K562 (cell line): ENCODE measurements around the gene FRMD5. TPM values are rescaled to one million over a fixed set of nuclear protein-coding genes. Genes with fewer than 3 reads are reported as not detected.

Source experiments
- CEBPG ChIP-seq, 3 experiments: fragments of 200-800 bp in 1 of 3; sonication (Bioruptor generic) in 1 of 3; sonication (generic) in 1 of 3; formaldehyde crosslinking in 1 of 3; IDR thresholded peaks in 2 of 3; conservative IDR thresholded peaks in 1 of 3; 2 replicates each; pipeline versions ENCODE4 v1.6.1 to v1.8.0; 2016 to 2022; ENCODE audit warnings: missing compliant biosample characterization in 2 of 3, missing genetic modification characterization in 2 of 3, mild to moderate bottlenecking in 1 of 3, missing genetic modification reagents in 1 of 3
- GTF2A2 ChIP-seq: IDR thresholded peaks from 2 replicates; pipeline ENCODE4 v1.6.1; 2016; ENCODE audit warnings: mild to moderate bottlenecking, missing genetic modification characterization, missing compliant biosample characterization
- IRF2 ChIP-seq: sonication (generic); formaldehyde crosslinking; IDR thresholded peaks from 2 replicates; pipeline ENCODE4 v1.8.1; 2022; ENCODE audit warnings: mild to moderate bottlenecking, missing genetic modification reagents
- MAZ ChIP-seq, 2 experiments: fragments of 450-650 bp in 1 of 2; sonication (generic) in 1 of 2; formaldehyde crosslinking; IDR thresholded peaks in 1 of 2; conservative IDR thresholded peaks in 1 of 2; 2 replicates each; pipeline versions ENCODE4 v1.4.0 to v1.5.0; 2020; ENCODE audit warnings: mild to moderate bottlenecking in 1 of 2, missing genetic modification reagents in 1 of 2
- TCF7L2 ChIP-seq: fragments of 150-350 bp; IDR thresholded peaks from 2 replicates; pipeline ENCODE4 v1.6.1; 2016; ENCODE audit warnings: low read depth, mild to moderate bottlenecking, low read length, moderate library complexity
- ZNF324 ChIP-seq: fragments of 250-450 bp; sonication (Bioruptor Pico); IDR thresholded peaks from 2 replicates; pipeline ENCODE4 v1.4.0; 2020; ENCODE audit warnings: mild to moderate bottlenecking
- polyA plus RNA-seq, 8 experiments: library from polyadenylated mRNA; depleted of rRNA in 4 of 8; stranded (reverse) in 5 of 8; unstranded in 3 of 8; fragments of >200 nt; fragmentation: Nextera tagmentation in 2 of 8; fragmentation: Illumina TruSeq in 1 of 8; extraction: Ambion mirVana in 2 of 8; extraction: Trizol in 1 of 8; gene quantifications; 2 replicates each; pipeline versions ENCODE4 v1.2.1 to v1.2.3, GENCODE V29; 2011 to 2014; ENCODE audit warnings: inconsistent platforms in 1 of 8, missing spikeins in 1 of 8
- total RNA-seq, 7 experiments: library from RNA; depleted of rRNA in 6 of 7; stranded (reverse); fragments of >200 nt in 6 of 7; fragmentation: Illumina TruSeq in 2 of 7; extraction: Trizol in 2 of 7; gene quantifications; 2 replicates each; pipeline versions ENCODE4 v1.2.1 to v1.2.3, GENCODE V29; 2011 to 2021; ENCODE audit warnings: low replicate concordance in 1 of 7
- TF ChIP-seq, protein P1 (sequence below): fragments of 200-800 bp; sonication (Bioruptor generic); IDR thresholded peaks from 2 replicates; pipeline ENCODE4 v1.6.1; 2016; ENCODE audit warnings: missing genetic modification characterization, missing compliant biosample characterization
- TF ChIP-seq, protein P2 (sequence below): fragments of 450-650 bp; IDR thresholded peaks from 2 replicates; pipeline ENCODE4 v1.6.1; 2016; ENCODE audit warnings: mild to moderate bottlenecking

FRMD5 gene
- total and polyA plus RNA-seq, 9 of the 15 experiments (the other 6 are each of a cell fraction or from before 2014, with no cell fraction given): 0.13 to 0.38 TPM; not detected in 7

DNA sequence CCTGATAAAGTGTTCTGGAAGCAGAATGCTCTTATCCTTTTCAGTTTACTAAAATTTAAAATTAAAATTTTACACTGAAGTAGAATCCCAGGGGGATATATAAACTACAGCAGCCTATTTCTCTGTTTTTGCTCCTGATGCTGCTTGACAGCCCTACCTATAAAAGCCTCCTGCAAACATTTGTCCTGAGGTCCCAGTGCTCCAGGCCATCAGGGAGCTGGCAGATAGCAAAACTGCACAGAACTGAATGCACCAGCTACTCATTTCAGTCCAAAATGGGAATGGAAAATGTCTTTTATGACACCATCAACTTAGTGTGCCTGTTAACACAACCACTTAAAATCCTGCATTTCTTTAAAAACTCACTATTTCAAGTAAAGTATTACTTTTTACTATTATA, 50.1 kb downstream of the FRMD5 start (continued):
- TF ChIP-seq, protein P1, sequence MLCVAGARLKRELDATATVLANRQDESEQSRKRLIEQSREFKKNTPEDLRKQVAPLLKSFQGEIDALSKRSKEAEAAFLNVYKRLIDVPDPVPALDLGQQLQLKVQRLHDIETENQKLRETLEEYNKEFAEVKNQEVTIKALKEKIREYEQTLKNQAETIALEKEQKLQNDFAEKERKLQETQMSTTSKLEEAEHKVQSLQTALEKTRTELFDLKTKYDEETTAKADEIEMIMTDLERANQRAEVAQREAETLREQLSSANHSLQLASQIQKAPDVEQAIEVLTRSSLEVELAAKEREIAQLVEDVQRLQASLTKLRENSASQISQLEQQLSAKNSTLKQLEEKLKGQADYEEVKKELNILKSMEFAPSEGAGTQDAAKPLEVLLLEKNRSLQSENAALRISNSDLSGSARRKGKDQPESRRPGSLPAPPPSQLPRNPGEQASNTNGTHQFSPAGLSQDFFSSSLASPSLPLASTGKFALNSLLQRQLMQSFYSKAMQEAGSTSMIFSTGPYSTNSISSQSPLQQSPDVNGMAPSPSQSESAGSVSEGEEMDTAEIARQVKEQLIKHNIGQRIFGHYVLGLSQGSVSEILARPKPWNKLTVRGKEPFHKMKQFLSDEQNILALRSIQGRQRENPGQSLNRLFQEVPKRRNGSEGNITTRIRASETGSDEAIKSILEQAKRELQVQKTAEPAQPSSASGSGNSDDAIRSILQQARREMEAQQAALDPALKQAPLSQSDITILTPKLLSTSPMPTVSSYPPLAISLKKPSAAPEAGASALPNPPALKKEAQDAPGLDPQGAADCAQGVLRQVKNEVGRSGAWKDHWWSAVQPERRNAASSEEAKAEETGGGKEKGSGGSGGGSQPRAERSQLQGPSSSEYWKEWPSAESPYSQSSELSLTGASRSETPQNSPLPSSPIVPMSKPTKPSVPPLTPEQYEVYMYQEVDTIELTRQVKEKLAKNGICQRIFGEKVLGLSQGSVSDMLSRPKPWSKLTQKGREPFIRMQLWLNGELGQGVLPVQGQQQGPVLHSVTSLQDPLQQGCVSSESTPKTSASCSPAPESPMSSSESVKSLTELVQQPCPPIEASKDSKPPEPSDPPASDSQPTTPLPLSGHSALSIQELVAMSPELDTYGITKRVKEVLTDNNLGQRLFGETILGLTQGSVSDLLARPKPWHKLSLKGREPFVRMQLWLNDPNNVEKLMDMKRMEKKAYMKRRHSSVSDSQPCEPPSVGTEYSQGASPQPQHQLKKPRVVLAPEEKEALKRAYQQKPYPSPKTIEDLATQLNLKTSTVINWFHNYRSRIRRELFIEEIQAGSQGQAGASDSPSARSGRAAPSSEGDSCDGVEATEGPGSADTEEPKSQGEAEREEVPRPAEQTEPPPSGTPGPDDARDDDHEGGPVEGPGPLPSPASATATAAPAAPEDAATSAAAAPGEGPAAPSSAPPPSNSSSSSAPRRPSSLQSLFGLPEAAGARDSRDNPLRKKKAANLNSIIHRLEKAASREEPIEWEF (CRISPR knock-in tag): no peak
- TF ChIP-seq, protein P2, sequence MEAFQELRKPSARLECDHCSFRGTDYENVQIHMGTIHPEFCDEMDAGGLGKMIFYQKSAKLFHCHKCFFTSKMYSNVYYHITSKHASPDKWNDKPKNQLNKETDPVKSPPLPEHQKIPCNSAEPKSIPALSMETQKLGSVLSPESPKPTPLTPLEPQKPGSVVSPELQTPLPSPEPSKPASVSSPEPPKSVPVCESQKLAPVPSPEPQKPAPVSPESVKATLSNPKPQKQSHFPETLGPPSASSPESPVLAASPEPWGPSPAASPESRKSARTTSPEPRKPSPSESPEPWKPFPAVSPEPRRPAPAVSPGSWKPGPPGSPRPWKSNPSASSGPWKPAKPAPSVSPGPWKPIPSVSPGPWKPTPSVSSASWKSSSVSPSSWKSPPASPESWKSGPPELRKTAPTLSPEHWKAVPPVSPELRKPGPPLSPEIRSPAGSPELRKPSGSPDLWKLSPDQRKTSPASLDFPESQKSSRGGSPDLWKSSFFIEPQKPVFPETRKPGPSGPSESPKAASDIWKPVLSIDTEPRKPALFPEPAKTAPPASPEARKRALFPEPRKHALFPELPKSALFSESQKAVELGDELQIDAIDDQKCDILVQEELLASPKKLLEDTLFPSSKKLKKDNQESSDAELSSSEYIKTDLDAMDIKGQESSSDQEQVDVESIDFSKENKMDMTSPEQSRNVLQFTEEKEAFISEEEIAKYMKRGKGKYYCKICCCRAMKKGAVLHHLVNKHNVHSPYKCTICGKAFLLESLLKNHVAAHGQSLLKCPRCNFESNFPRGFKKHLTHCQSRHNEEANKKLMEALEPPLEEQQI: no peak
- TF ChIP-seq MAZ (CRISPR knock-in tag; conservative IDR thresholded peaks at IDR 0.05 in 1 of 2, IDR thresholded peaks at IDR 0.05 in 1 of 2) (no peak), TCF7L2 (no peak), ZNF324 (CRISPR knock-in tag) (no peak), IRF2 (CRISPR knock-in tag) (no peak), GTF2A2 (tag) (no peak), CEBPG (CRISPR knock-in tag; IDR thresholded peaks at IDR 0.05) (no peak), CEBPG (tag; conservative IDR thresholded peaks at IDR 0.05 in 1 of 2, IDR thresholded peaks at IDR 0.05 in 1 of 2) (no peak)
